GM12801 (cell line): ENCODE data around the gene SLC6A6.

Source experiments
- TF ChIP-seq, protein P1 (sequence below): IDR thresholded peaks from one replicate; pipeline ENCODE4 v1.5.1; 2011; ENCODE audit warnings: control low read depth; ENCODE audit not compliant: insufficient read length; ENCODE audit errors: extremely low read depth

Gene SLC6A6

DNA sequence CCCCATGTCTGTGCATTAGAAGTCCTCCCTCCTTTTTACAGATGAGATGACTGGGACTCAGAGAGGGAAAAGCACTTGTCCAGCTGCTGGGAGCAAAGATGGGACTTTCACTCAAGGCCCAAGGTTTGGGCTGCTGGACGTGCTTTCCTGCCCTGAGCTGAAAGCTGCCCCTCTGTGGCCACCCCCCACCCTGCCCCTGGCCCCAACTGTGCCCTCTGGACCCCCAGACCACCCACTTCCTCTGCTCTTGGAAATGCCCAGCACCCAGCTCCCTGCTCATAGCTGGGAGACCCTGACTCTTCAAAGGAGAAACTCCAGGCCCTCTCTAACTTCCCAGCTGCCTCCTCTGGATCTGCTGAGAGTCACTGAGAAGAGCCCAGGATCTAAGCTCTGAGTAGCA is 117.0 kb downstream of the SLC6A6 start:
- TF ChIP-seq, protein P1, sequence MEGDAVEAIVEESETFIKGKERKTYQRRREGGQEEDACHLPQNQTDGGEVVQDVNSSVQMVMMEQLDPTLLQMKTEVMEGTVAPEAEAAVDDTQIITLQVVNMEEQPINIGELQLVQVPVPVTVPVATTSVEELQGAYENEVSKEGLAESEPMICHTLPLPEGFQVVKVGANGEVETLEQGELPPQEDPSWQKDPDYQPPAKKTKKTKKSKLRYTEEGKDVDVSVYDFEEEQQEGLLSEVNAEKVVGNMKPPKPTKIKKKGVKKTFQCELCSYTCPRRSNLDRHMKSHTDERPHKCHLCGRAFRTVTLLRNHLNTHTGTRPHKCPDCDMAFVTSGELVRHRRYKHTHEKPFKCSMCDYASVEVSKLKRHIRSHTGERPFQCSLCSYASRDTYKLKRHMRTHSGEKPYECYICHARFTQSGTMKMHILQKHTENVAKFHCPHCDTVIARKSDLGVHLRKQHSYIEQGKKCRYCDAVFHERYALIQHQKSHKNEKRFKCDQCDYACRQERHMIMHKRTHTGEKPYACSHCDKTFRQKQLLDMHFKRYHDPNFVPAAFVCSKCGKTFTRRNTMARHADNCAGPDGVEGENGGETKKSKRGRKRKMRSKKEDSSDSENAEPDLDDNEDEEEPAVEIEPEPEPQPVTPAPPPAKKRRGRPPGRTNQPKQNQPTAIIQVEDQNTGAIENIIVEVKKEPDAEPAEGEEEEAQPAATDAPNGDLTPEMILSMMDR = no peak

DNA sequence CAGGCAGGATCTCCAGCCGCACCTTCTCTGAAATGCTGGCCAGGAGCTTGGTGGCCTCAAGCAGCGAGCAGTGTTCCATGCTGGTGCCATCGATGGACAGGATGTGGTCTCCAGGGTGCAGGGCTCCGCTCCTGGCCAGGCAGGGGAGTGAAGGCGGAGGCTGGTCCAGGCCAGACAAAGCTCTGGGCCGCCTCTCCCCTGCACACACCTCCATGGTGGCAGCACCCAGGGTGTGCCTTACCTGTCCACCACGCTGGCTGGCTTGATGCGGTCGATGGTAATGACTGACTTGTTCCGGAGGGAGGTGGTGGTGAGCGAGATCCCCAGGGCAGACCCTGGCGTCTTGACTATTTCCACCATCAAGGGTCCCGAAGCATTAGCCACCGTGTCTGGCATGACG is 117.7 kb downstream of the SLC6A6 start:
- TF ChIP-seq, protein P1 = no peak

GRCh38 chr3:14520967-14521366 is 118.6 kb downstream of the SLC6A6 start:
- TF ChIP-seq, protein P1 = no peak

DNA sequence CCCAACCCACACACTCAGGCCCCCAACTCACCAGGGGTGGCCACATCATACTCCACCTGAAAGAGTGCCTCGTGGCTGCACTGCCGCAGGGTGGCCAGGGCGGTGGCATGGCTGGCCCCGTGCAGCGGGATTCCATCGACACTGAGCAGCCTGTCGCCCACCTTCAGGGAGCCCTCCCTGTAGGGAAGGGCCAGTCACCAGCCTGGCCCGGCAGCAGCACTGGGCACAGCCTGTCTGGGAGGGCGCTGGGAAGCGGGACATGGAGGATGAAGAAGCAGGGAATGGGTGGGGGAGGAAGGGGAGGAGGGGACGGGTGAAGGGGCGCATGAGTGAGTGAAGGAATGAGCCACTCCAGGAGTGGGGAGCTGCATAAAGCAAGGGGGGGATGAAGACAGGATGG is 119.2 kb downstream of the SLC6A6 start:
- TF ChIP-seq, protein P1 = no peak

DNA sequence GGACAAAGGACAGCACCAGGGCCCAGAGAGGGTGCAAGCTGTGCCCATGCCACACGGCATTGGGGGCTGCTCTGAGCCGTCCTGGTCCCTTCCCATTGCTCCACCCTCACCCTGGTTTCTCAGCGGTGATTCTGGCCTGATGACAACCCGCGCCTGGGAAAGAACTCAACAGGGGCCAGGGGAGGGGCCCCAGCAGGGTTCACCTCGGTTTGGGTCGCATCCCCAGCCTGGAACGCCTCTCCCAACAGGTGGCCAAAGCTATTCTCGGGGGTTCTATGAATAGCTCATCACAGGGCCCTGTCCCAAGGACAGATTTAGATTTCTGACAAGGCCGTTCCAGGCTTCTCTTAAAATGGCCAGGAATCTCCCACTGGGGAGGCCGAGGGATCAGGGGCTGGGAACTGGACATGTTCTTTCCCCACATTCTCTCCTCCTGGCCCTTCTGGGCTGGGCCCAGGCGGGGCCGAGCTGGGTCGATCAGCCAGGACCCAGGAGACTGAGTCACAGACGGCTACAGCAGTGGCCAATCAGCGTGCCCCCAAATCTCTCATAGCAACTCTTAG is 119.8 kb downstream of the SLC6A6 start:
- TF ChIP-seq, protein P1 = no peak

- TF ChIP-seq, protein P1 = no peak
Observed at GRCh38 chr3:14522768-14523167, 120.4 kb downstream of the SLC6A6 start.

- TF ChIP-seq, protein P1 = no peak
Observed at GRCh38 chr3:14523792-14524191, 121.4 kb downstream of the SLC6A6 start.
